OCI-LY3 (cell line): ENCODE data around the gene GPC3.

Experiments used
- H2AFZ ChIP-seq: fragments of 200-600, 300-600 bp; shearing (Covaris generic); 2 replicates; pipeline ENCODE4 v1.6.0; 2014; ENCODE audit warnings: antibody characterized with exemption, low read depth, low read length
- H3K27ac ChIP-seq: fragments of 200-600, 300-600 bp; sonication (generic); 2 replicates; pipeline ENCODE4 v1.5.1; 2014; ENCODE audit warnings: mild to moderate bottlenecking, low read length, moderate library complexity, mixed read lengths
- H3K27me3 ChIP-seq: fragments of 200-600, 300-600 bp; sonication (generic); 2 replicates; pipeline ENCODE4 v1.6.1; 2014; ENCODE audit warnings: low read depth, low read length, mixed read lengths
- H3K36me3 ChIP-seq: fragments of 200-600, 300-600 bp; sonication (generic); replicated peaks from 2 replicates; pipeline ENCODE3; 2014; ENCODE audit warnings: low read depth, low read length, mixed read lengths
- H3K4me1 ChIP-seq: fragments of 300-600, 200-600 bp; sonication (generic); 2 replicates; pipeline ENCODE4 v1.6.1; 2014; ENCODE audit warnings: low read length, mixed read lengths
- H3K4me2 ChIP-seq: fragments of 200-600, 300-600 bp; sonication (generic); 2 replicates; pipeline ENCODE4 v1.6.1; 2014; ENCODE audit warnings: low read length, mixed read lengths
- H3K4me3 ChIP-seq: fragments of 300-600, 200-600 bp; sonication (generic); 2 replicates; pipeline ENCODE4 v1.5.1; 2014; ENCODE audit warnings: antibody characterized with exemption, mild to moderate bottlenecking, low read length, moderate library complexity
- H3K79me2 ChIP-seq: fragments of 300-600, 200-600 bp; shearing (Covaris generic); 2 replicates; pipeline ENCODE4 v1.6.1; 2014; ENCODE audit warnings: mild to moderate bottlenecking, low read length, mixed read lengths
- H3K9ac ChIP-seq: fragments of 300-600, 200-600 bp; shearing (Covaris generic); 2 replicates; pipeline ENCODE4 v1.6.0; 2014; ENCODE audit warnings: mild to moderate bottlenecking, low read length, moderate library complexity
- H3K9me3 ChIP-seq: fragments of 200-600, 300-600 bp; shearing (Covaris generic); 2 replicates; pipeline ENCODE4 v1.6.1; 2014; ENCODE audit warnings: low read length, mixed read lengths; ENCODE audit not compliant: insufficient read depth
- H4K20me1 ChIP-seq: fragments of 200-600, 300-600 bp; sonication (generic); 2 replicates; pipeline ENCODE4 v1.6.1; 2016; ENCODE audit warnings: low read length, mixed read lengths; ENCODE audit not compliant: insufficient read depth
- EZH2phosphoT487 ChIP-seq: fragments of 200-600 bp; shearing (Covaris generic); IDR thresholded peaks from 2 replicates; pipeline ENCODE4 v1.6.1; 2018; ENCODE audit warnings: antibody characterized with exemption, mixed run types, low read depth
- TF ChIP-seq, protein P1 (sequence below): fragments of 200-600, 300-600 bp; sonication (generic); IDR thresholded peaks from 2 replicates; pipeline ENCODE4 v1.5.1; 2014; ENCODE audit warnings: antibody characterized with exemption, low read length, low read depth

The GPC3 gene

DNA sequence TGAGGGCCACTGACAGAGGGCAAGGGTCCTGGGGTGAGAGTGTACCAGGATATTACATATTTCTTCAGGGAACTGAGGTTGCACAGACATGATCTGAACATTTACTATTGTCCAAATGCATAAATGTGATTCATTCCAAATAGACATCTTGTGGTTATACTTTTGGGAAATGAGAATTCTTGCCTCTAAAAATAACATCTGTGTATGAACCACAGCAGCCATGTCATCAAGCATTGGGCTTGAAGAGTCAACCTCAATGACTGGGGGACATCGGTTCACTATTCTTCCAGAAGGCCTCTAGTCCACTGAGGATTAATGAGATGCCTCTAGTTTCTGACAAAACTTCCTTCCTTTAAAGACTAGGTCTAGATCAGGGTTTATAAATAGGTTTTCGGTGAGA lies 377.0 kb downstream of the GPC3 start:
- Histone ChIP-seq H3K27me3 (no peaks in the 10 kb centered on the region), H3K4me1 (peaks cover 25% of the 10 kb centered on the region), H3K27ac (no peak overlapping the region), H3K4me3 (no peak overlapping the region), H3K9ac (no peak overlapping the region), H4K20me1 (no peaks in the 10 kb centered on the region), H2AFZ (no peak overlapping the region), H3K36me3 (no peaks in the 10 kb centered on the region), H3K9me3 (no peaks in the 10 kb centered on the region), H3K79me2 (no peaks in the 10 kb centered on the region), H3K4me2 (peak overlapping the region; percentile 23)
- TF ChIP-seq, protein P1, sequence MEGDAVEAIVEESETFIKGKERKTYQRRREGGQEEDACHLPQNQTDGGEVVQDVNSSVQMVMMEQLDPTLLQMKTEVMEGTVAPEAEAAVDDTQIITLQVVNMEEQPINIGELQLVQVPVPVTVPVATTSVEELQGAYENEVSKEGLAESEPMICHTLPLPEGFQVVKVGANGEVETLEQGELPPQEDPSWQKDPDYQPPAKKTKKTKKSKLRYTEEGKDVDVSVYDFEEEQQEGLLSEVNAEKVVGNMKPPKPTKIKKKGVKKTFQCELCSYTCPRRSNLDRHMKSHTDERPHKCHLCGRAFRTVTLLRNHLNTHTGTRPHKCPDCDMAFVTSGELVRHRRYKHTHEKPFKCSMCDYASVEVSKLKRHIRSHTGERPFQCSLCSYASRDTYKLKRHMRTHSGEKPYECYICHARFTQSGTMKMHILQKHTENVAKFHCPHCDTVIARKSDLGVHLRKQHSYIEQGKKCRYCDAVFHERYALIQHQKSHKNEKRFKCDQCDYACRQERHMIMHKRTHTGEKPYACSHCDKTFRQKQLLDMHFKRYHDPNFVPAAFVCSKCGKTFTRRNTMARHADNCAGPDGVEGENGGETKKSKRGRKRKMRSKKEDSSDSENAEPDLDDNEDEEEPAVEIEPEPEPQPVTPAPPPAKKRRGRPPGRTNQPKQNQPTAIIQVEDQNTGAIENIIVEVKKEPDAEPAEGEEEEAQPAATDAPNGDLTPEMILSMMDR, result no peak
- TF ChIP-seq EZH2phosphoT487, result no peak

DNA sequence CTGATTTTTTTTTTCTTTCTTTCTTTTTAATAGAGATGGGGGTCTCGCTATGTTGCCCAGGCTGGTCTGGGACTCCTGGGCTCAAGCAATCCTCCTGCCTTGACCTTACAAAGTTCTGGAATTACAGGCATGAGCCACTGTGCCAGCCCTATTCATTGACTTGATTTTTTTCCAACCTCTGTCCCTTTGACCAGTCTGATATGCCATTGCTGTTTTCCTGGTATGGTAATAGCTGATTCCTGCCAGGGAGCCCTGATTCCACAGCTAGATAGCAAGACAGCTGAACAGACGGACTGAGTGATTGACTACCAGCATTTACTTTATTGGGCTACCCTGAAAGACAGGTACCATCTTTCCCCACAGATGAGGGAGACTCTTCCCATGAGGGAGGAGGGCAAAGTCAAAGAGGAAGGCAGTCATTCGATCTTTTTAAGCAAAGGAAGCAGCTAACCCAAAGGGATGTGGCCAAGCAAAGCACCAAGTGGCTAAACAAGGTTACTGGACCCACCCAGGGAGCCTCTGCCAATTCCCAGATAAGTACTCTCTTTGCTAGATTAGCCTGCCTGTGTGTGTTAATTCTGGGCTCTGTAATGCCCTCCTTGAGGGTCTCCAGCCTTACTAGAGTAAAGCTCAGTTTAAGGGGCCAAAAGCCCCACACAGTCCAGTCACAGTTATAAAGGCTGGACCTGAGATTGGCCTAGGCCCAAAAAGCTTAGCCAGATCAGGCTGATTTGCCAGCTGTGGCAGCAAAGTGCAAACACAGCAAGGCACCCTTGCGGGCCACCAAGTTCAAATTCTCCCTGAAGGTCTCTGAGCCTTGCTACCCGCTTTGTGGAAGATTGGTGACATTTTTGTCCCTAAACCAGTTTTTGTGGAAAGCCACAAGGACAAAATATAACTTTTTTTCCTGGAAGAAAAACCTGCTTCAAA lies 377.7 kb downstream of the GPC3 start:
- H3K9ac ChIP-seq, result no peak overlapping the region
- no peak overlapping the region for H3K4me3 ChIP-seq
- H3K4me2 ChIP-seq, result peak overlapping the region; percentile 23
- no peaks in the 10 kb centered on the region for H3K27me3 ChIP-seq
- no peak overlapping the region for H2AFZ ChIP-seq
- no peaks in the 10 kb centered on the region for H3K36me3 ChIP-seq
- H4K20me1 ChIP-seq, result no peaks in the 10 kb centered on the region
- no peak overlapping the region for H3K27ac ChIP-seq
- no peaks in the 10 kb centered on the region for H3K79me2 ChIP-seq
- TF ChIP-seq EZH2phosphoT487, result no peak
- no peaks in the 10 kb centered on the region for H3K9me3 ChIP-seq
- peaks cover 25% of the 10 kb centered on the region for H3K4me1 ChIP-seq

DNA sequence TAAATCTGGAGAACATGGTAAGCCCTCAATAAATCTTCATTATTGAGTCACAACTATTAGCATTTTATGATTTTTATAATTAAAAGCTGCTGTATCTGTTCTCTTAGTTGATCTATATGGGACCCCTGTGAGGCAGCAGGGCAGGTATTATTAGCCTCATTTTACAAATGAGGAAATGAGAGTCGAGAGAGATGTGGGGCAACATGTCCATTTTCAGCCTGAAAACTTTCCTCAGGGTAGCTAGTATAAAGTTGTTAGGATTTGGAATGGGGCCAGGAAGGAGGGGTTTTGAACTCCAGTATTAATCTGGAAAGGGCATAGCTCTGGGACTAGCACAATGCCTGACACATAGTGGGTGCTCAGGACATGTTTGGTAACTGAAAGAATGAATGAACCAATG lies 378.4 kb downstream of the GPC3 start:
- Histone ChIP-seq H3K4me1 (peaks cover 25% of the 10 kb centered on the region), H3K79me2 (no peaks in the 10 kb centered on the region), H3K9me3 (no peaks in the 10 kb centered on the region), H3K27ac (no peak overlapping the region), H3K4me3 (no peak overlapping the region), H4K20me1 (no peaks in the 10 kb centered on the region), H3K4me2 (no peak overlapping the region), H3K9ac (no peak overlapping the region), H3K27me3 (no peaks in the 10 kb centered on the region), H3K36me3 (no peaks in the 10 kb centered on the region), H2AFZ (no peak overlapping the region)
- TF ChIP-seq, protein P1, result no peak
- TF ChIP-seq EZH2phosphoT487, result no peak

DNA sequence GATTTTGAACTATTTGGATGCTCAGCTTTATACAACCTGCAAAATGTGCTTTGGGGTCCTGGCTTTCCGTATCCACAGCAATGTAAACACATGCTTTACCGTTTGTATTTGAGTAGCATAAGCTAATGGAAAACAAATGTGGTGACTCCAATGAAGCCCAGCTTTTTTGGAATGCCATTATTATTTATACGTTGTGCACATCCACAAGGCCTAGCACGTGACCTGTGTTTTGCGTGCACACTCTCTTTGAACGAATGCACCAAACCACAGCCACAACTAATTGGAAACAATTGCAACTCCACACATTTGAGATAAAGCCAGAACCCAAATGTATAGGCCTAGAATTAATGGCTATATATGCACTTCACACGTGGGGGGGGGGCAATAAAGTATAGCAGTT lies 380.6 kb downstream of the GPC3 start:
- TF ChIP-seq, protein P1, result no peak
- TF ChIP-seq EZH2phosphoT487, result no peak
- no peak overlapping the region for H3K9ac ChIP-seq
- H3K4me3 ChIP-seq, result no peak overlapping the region
- H3K36me3 ChIP-seq, result no peaks in the 10 kb centered on the region
- no peaks in the 10 kb centered on the region for H3K9me3 ChIP-seq
- no peak overlapping the region for H2AFZ ChIP-seq
- H3K4me1 ChIP-seq, result peaks cover 25% of the 10 kb centered on the region
- no peaks in the 10 kb centered on the region for H3K27me3 ChIP-seq
- no peak overlapping the region for H3K4me2 ChIP-seq
- no peaks in the 10 kb centered on the region for H3K79me2 ChIP-seq
- H3K27ac ChIP-seq, result no peak overlapping the region
- no peaks in the 10 kb centered on the region for H4K20me1 ChIP-seq
